Measurements from ENCODE around the gene PLCH2. TPM values are rescaled to one million over a fixed set of nuclear protein-coding genes. Genes with fewer than 3 reads are reported as not detected.

PLCH2 gene
- total and polyA plus RNA-seq, 10 of the 15 experiments (the other 5 are each of a cell fraction or from before 2014, with no cell fraction given), result 0.03 to 0.73 (median 0.24) TPM; not detected in 3

- no peak for TF ChIP-seq ZNF24 (IDR thresholded peaks at IDR 0.05)
- no peak for TF ChIP-seq ZNF384 (IDR thresholded peaks at IDR 0.05; ENCODE audit: borderline replicate concordance, low read depth, low read length)
- no peak for TF ChIP-seq GATAD2B (conservative IDR thresholded peaks at IDR 0.05; ENCODE audit: low read depth)
- TF ChIP-seq KAT2A (conservative IDR thresholded peaks at IDR 0.05; ENCODE audit: control insufficient read depth, low read depth, low read length), result no peak
- TF ChIP-seq TCF7 (IDR thresholded peaks at IDR 0.05; ENCODE audit: borderline replicate concordance), result no peak
- no peak for TF ChIP-seq SKIL (IDR thresholded peaks at IDR 0.05; ENCODE audit: low read depth, poor library complexity, severe bottlenecking)
- no peak for TF ChIP-seq TCF12 (IDR thresholded peaks at IDR 0.05; ENCODE audit: low read depth, low read length)
- TF ChIP-seq CTCF (IDR thresholded peaks at IDR 0.05 in 2 of 3, conservative IDR thresholded peaks at IDR 0.05 in 1 of 3; ENCODE audit: control insufficient read depth in 2 of 3, extremely low read depth in 1 of 3, insufficient read depth in 1 of 3, low read depth in 3 of 3, low read length in 3 of 3), result peak in 1 of 3 experiments; percentile 36; a peak in 2 of 6 replicates
Measured at GRCh38 chr1:2528966-2529783, 53.1 kb downstream of the PLCH2 start (continued).

Measured in GM12878 (cell line).